Stimulated activated memory B cell treated with anti-CD40 and anti-IgM and Interleukin-4, amounts not matched to agents 10 μg/mL and 1 μg/mL and 100 μg/mL, for 72 hours (primary cell): ENCODE data around the gene GBA2.
A peak's percentile ranks its signal among the peaks of the same experiment; 100 is the strongest.

ENCODE experiments used
- ATAC-seq: fragments of 150-1000 bp; cut with Tn5 transposase; 2 replicates; pipeline ENCODE4 v1.10.0; 2021
- H3K27ac Mint-ChIP-seq: one replicate; pipeline ENCODE4 v1.8.0; 2022; ENCODE audit warnings: mild to moderate bottlenecking, mixed read lengths
- H3K27me3 Mint-ChIP-seq: one replicate; pipeline ENCODE4 v1.8.0; 2022; ENCODE audit warnings: mixed read lengths
- H3K36me3 Mint-ChIP-seq: one replicate; pipeline ENCODE4 v1.8.0; 2022; ENCODE audit warnings: mixed read lengths
- H3K4me1 Mint-ChIP-seq: one replicate; pipeline ENCODE4 v1.8.0; 2022; ENCODE audit warnings: mixed read lengths
- H3K4me3 Mint-ChIP-seq: one replicate; pipeline ENCODE4 v1.8.0; 2022; ENCODE audit warnings: mild to moderate bottlenecking, moderate library complexity, mixed read lengths
- H3K9me3 Mint-ChIP-seq: one replicate; pipeline ENCODE4 v1.8.0; 2022; ENCODE audit warnings: mixed read lengths

The GBA2 gene

GRCh38 chr9:35755071-35755470 lies 6.0 kb upstream of the GBA2 start:
- Mint-ChIP-seq H3K4me3 (no peak overlapping the region), H3K27ac (no peak overlapping the region), H3K36me3 (peaks cover 42% of the 10 kb centered on the region), H3K27me3 (no peaks in the 10 kb centered on the region), H3K4me1 (peaks cover 42% of the 10 kb centered on the region), H3K9me3 (no peaks in the 10 kb centered on the region)
- no peak for ATAC-seq

GRCh38 chr9:35754264-35754663 lies 5.2 kb upstream of the GBA2 start, which contains the start of gene MSMP:
Gene MSMP, minus strand, starts transcription at chr9:35754276. Its CDS starts 147 bp downstream, at chr9:35754129.
- Mint-ChIP-seq H3K4me1 (peaks cover 43% of the 10 kb centered on the region), H3K27ac (peak within 1 kb of the TSS; percentile 8), H3K4me3 (no peak within 1 kb of the TSS), H3K9me3 (no peaks in the 10 kb centered on the region), H3K36me3 (peaks cover 37% of the 10 kb centered on the region), H3K27me3 (no peaks in the 10 kb centered on the region)
- ATAC-seq = no peak

- Mint-ChIP-seq H3K27ac (peak overlapping the region; percentile 8), H3K9me3 (no peaks in the 10 kb centered on the region), H3K36me3 (peaks cover 37% of the 10 kb centered on the region), H3K4me3 (no peak overlapping the region), H3K4me1 (peaks cover 37% of the 10 kb centered on the region), H3K27me3 (no peaks in the 10 kb centered on the region)
- ATAC-seq = no peak
Observed at GRCh38 chr9:35753466-35753865, 4.4 kb upstream of the GBA2 start.

DNA sequence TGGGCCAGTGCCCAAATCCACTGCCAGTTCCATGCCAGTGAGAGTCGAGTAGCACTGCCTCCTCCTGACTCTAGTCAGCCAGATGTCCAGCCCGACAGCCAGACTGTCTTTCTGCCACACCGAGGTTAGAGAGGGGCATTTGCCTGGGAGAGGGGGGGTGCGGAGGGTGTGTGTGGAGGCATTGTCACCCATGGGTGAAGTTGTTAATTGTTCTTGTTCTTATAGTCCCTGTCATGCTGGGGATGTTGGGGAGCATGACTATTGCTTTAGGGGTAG lies 1.2 kb upstream of the GBA2 start:
- peaks cover 36% of the 10 kb centered on the region for H3K4me1 Mint-ChIP-seq
- peaks cover 52% of the 10 kb centered on the region for H3K36me3 Mint-ChIP-seq
- H3K27ac Mint-ChIP-seq = peak overlapping the region; percentile 93
- no peaks in the 10 kb centered on the region for H3K27me3 Mint-ChIP-seq
- H3K4me3 Mint-ChIP-seq = peak overlapping the region; percentile 93
- no peaks in the 10 kb centered on the region for H3K9me3 Mint-ChIP-seq
- no peak for ATAC-seq

DNA sequence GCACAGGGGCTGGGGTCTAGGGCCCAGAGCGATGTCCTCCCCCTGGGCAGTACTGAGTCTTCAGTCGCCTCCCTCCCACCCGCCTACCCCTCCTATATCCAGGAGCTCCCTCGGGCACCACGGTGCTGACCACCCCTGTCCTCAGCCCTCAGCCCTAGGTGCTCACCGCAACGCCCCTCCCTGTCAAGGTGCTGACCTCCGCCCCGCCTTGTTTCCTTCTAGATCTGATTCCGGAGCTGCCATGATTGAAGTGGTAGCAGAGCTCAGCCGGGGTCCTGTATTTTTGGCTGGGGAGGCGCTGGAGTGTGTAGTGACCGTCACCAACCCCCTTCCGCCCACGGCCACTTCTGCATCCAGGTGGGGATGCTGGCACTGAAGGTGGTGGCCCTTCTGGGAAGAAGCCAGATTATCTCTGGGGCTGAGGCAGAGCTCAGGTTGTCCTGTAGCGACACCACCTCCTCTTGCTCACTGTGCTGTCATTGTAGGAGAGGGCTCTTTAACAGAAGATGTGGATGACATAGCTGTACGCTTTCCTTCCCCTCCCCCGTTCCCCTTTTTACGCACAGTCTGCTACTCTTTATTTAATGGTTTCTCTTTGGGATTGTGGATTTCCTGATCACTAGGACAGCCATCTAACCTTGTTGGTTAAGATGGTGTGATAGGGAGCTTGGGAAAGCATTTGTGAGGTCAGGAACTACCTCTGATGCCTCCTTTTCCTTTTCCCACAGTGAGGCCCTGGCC lies 657 bp upstream of the GBA2 start:
- H3K36me3 Mint-ChIP-seq = peaks cover 52% of the 10 kb centered on the region
- ATAC-seq = peak; percentile 69
- H3K27ac Mint-ChIP-seq = peak overlapping the region; percentile 93
- peaks cover 36% of the 10 kb centered on the region for H3K4me1 Mint-ChIP-seq
- no peaks in the 10 kb centered on the region for H3K27me3 Mint-ChIP-seq
- H3K4me3 Mint-ChIP-seq = peak overlapping the region; percentile 93
- H3K9me3 Mint-ChIP-seq = no peaks in the 10 kb centered on the region

DNA sequence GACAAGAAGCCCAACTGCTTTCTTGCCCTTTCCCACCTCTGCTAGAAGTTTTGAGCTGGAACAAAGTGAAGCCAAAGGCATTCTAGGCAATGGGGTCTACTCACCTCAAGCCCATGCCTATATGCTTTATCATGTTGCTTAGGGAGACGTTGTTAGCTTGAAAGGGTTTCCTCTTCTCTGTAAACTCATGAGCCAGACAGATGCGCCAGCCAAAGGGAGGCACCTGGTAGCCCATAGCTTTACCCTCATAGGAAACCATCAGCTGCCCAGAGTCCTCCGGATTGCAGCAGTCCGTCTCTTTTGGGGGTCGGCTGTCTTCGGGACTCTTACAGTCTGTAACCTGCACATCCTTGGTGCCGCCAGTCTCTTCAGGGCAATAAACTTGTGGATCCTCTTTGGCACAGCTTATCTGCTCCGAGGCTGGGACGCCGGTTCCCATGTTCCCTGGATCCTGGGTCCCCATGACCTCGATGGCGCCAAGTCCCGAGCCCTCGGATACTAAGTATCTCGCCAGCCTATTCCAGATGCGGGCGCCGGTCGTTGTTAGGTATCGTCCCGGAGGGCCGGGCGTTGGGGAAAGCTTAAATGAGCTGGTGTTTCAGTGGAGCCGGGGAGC lies 678 bp downstream of the GBA2 start:
- Mint-ChIP-seq H3K27ac (peak overlapping the region; percentile 93), H3K9me3 (no peaks in the 10 kb centered on the region), H3K4me1 (peaks cover 41% of the 10 kb centered on the region), H3K4me3 (peak overlapping the region; percentile 92), H3K27me3 (no peaks in the 10 kb centered on the region), H3K36me3 (peaks cover 48% of the 10 kb centered on the region)
- ATAC-seq = no peak

DNA sequence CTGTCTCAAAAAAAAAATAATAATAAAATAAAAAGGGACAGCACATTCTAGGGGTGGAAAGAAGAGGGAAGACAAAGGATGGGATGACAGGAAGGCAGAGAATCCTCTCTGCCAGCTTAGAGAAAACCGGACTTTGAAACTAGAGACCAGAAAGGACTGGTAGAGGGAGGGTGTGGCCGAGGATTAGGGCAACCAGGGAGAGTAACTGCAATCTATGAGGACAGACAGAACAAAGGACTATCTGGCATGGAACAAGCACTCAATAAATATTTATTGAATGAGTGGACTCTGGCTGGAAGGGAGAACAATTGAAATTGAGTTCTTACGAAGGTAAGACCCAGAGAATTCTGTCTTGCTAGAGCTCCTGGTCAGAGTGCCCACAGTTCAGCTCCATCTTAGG lies 2.4 kb downstream of the GBA2 start:
- Mint-ChIP-seq H3K9me3 (no peaks in the 10 kb centered on the region), H3K4me1 (peaks cover 51% of the 10 kb centered on the region), H3K4me3 (peak overlapping the region; percentile 92), H3K27ac (no peak overlapping the region), H3K36me3 (peaks cover 47% of the 10 kb centered on the region), H3K27me3 (no peaks in the 10 kb centered on the region)
- ATAC-seq = no peak

- ATAC-seq = no peak
- Mint-ChIP-seq H3K9me3 (no peaks in the 10 kb centered on the region), H3K27me3 (no peaks in the 10 kb centered on the region), H3K4me3 (peak overlapping the region; percentile 73), H3K36me3 (peaks cover 51% of the 10 kb centered on the region), H3K27ac (peak overlapping the region; percentile 8), H3K4me1 (peaks cover 54% of the 10 kb centered on the region)
Observed at GRCh38 chr9:35745569-35745968, 3.5 kb downstream of the GBA2 start.

DNA sequence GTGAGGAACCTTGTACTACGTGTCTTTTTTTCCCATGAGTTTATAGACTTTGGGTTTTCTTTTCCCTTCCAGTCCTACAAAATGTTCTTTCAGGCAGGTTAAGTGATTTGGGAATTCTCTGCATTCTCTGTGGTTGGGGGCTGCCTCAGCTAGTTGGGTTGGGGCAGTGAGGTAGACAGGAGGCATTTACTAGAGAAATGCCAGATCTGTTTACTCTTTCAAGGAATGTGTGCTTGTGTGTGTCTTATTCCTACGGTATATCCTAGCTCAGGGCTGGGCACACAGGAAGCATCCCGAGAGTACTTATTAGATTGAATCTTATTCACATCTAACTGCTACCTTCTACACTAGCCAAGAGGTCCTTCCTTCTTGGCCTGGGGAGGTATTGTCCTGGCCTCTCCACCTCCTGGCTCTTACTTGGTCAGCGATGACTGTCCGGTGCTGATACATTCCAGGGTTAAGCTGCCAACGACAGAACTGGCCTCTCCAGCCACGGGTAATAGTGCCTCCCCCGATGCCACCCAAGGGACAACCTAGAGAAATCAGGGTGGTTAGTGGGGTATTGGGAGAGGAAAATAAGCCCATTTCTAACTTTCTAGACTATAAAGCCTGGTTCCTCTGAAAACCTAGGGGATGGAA lies 5.0 kb downstream of the GBA2 start:
- Mint-ChIP-seq H3K4me3 (no peak overlapping the region), H3K9me3 (no peaks in the 10 kb centered on the region)
- ATAC-seq = no peak

GRCh38 chr9:35743452-35743851 lies 5.6 kb downstream of the GBA2 start:
- no peak overlapping the region for H3K4me3 Mint-ChIP-seq
- H3K4me1 Mint-ChIP-seq = peaks cover 45% of the 10 kb centered on the region
- H3K36me3 Mint-ChIP-seq = peaks cover 69% of the 10 kb centered on the region
- no peak for ATAC-seq
- H3K27ac Mint-ChIP-seq = no peak overlapping the region
- H3K9me3 Mint-ChIP-seq = no peaks in the 10 kb centered on the region
- no peaks in the 10 kb centered on the region for H3K27me3 Mint-ChIP-seq

More for the DNA sequence above, 5.0 kb downstream of the GBA2 start:
- peaks cover 64% of the 10 kb centered on the region for H3K36me3 Mint-ChIP-seq
- H3K27me3 Mint-ChIP-seq = no peaks in the 10 kb centered on the region
- no peak overlapping the region for H3K27ac Mint-ChIP-seq
- peaks cover 45% of the 10 kb centered on the region for H3K4me1 Mint-ChIP-seq

- ATAC-seq = no peak
- H3K4me3 Mint-ChIP-seq = no peak overlapping the region
- H3K36me3 Mint-ChIP-seq = peaks cover 66% of the 10 kb centered on the region
- no peaks in the 10 kb centered on the region for H3K27me3 Mint-ChIP-seq
- peaks cover 32% of the 10 kb centered on the region for H3K4me1 Mint-ChIP-seq
- H3K9me3 Mint-ChIP-seq = no peaks in the 10 kb centered on the region
- no peak overlapping the region for H3K27ac Mint-ChIP-seq
Observed at GRCh38 chr9:35741740-35742139, 7.3 kb downstream of the GBA2 start.

GRCh38 chr9:35740243-35740642 lies 8.8 kb downstream of the GBA2 start:
- Mint-ChIP-seq H3K27me3 (no peaks in the 10 kb centered on the region), H3K36me3 (peaks cover 62% of the 10 kb centered on the region), H3K4me1 (peaks cover 25% of the 10 kb centered on the region), H3K27ac (no peak overlapping the region), H3K9me3 (no peaks in the 10 kb centered on the region), H3K4me3 (no peak overlapping the region)
- no peak for ATAC-seq

GRCh38 chr9:35738924-35739323 lies 10.1 kb downstream of the GBA2 start:
- Mint-ChIP-seq H3K9me3 (no peaks in the 10 kb centered on the region), H3K27me3 (no peaks in the 10 kb centered on the region), H3K27ac (no peak overlapping the region), H3K4me3 (no peak overlapping the region), H3K36me3 (peaks cover 67% of the 10 kb centered on the region), H3K4me1 (peaks cover 28% of the 10 kb centered on the region)
- ATAC-seq = no peak

DNA sequence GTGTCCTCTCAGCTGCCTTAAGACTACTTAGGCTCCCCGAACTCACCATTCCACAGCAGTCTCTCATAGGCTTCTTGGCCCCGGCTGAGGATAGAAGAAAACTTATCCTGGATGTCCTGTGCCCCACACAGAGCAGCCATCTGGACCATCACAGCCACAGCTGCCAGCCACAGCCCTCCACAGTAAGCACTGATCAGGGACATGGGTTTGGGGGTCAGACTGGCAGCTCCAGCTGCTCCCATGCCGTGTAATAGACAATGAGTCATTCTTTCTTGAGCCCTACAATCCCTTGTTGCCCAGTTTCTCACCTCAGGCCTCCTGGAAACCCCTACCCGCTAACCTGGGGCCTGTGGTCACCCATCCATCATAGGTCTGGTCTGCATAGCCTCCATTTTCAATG lies 10.8 kb downstream of the GBA2 start:
- Mint-ChIP-seq H3K4me3 (no peak overlapping the region), H3K27me3 (no peaks in the 10 kb centered on the region), H3K4me1 (peaks cover 23% of the 10 kb centered on the region), H3K9me3 (no peaks in the 10 kb centered on the region), H3K27ac (no peak overlapping the region), H3K36me3 (peaks cover 60% of the 10 kb centered on the region)
- no peak for ATAC-seq

- Mint-ChIP-seq H3K27me3 (no peaks in the 10 kb centered on the region), H3K4me3 (no peak overlapping the region), H3K27ac (no peak overlapping the region), H3K9me3 (no peaks in the 10 kb centered on the region), H3K36me3 (peaks cover 52% of the 10 kb centered on the region), H3K4me1 (peaks cover 29% of the 10 kb centered on the region)
- no peak for ATAC-seq
Observed at GRCh38 chr9:35737143-35737542, 11.9 kb downstream of the GBA2 start.

DNA sequence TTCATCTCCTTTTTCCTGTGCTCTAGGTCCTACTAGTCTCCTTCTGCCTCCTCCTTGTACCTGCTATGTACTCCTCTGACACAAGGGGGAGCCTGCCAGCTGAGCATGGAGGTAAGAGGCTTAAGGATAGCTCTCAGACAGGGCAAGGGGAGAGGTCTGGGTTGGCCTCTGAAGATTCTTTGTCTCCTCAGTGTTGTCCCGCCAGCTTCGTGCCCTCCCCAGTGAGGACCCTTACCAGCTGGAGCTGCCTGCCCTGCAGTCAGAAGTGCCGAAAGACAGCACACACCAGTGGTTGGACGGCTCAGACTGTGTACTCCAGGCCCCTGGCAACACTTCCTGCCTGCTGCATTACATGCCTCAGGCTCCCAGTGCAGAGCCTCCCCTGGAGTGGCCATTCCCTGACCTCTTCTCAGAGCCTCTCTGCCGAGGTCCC lies 12.8 kb downstream of the GBA2 start:
- no peak for ATAC-seq
- Mint-ChIP-seq H3K36me3 (peaks cover 43% of the 10 kb centered on the region), H3K27me3 (no peaks in the 10 kb centered on the region), H3K27ac (no peak overlapping the region), H3K4me3 (no peak overlapping the region), H3K4me1 (peaks cover 21% of the 10 kb centered on the region), H3K9me3 (no peaks in the 10 kb centered on the region)
